GM12878 (cell line): Measurements from ENCODE around the gene KRT78. TPM values are rescaled to one million over a fixed set of nuclear protein-coding genes. Genes with fewer than 3 reads are reported as not detected.

Experiments
- ATAC-seq: fragments of 200-7000 bp; cut with Tn5 transposase; 3 replicates; pipeline ENCODE4 v1.9.1; 2020; ENCODE audit warnings: mild to moderate bottlenecking, moderate library complexity
- BruUV-seq: library from RNA; stranded (reverse); fragments of 400-500 nt; replicated peaks from 2 replicates; lab custom pipeline; 2021; lab: Mats Ljungman, UMichigan
- CTCF ChIA-PET: fragments of 300-600 bp; sonication (Branson Sonifier 250); formaldehyde crosslinking; extraction: SDS; loops from one replicate; lab custom pipeline; 2021; ENCODE audit warnings: inconsistent platforms; lab: Yijun Ruan, JAX
- POLR2A ChIA-PET: fragments of 350-600 bp; formaldehyde crosslinking; extraction: SDS; loops from one replicate; lab custom pipeline; 2021; ENCODE audit warnings: inconsistent platforms; lab: Charles Lee
- RAD21 ChIA-PET: fragments of 300-600 bp; sonication (Branson Sonifier 250); formaldehyde crosslinking; loops from one replicate; lab custom pipeline; 2023; ENCODE audit warnings: antibody characterized with exemption; ENCODE audit not compliant: unreplicated experiment; lab: Charles Lee
- SMC1A ChIA-PET: fragments of 300-600 bp; sonication (Branson Sonifier 250); formaldehyde crosslinking; loops from one replicate; lab custom pipeline; 2023; ENCODE audit not compliant: unreplicated experiment, uncharacterized antibody; lab: Charles Lee
- DNase-seq: peaks from one replicate; pipeline ENCODE4 v3.0.0-alpha.2; 2011; ENCODE audit warnings: low read depth, low spot score
- FAIRE-seq: peaks from 3 replicates; lab custom pipeline; 2011; peaks lifted over from hg19 to GRCh38; lab: Jason Lieb, UNC
- H2AFZ ChIP-seq: 2 replicates; pipeline ENCODE4 v1.6.0; 2011; ENCODE audit warnings: low read depth, low read length, control low read depth; ENCODE audit not compliant: control insufficient read depth
- H3K27ac ChIP-seq: 2 replicates; pipeline ENCODE4 v1.5.1; 2011; ENCODE audit warnings: control low read depth; ENCODE audit not compliant: control insufficient read depth, insufficient read depth
- H3K27me3 ChIP-seq, 2 experiments: replicated peaks in 1 of 2; 2 replicates each; pipeline versions ENCODE4 v1.6.0 to v1.6.1; 2011; ENCODE audit warnings: low read length in 1 of 2; ENCODE audit not compliant: control insufficient read depth in 2 of 2, insufficient read depth in 2 of 2
- H3K36me3 ChIP-seq, 2 experiments: 2 replicates each; pipeline ENCODE4 v1.5.1; 2011; ENCODE audit warnings: low read length in 1 of 2; ENCODE audit not compliant: control insufficient read depth in 2 of 2, insufficient read depth in 2 of 2
- H3K4me1 ChIP-seq: 2 replicates; pipeline ENCODE4 v1.6.1; 2011; ENCODE audit warnings: mild to moderate bottlenecking, low read length, moderate library complexity, mixed read lengths; ENCODE audit not compliant: control insufficient read depth, insufficient read depth
- H3K4me2 ChIP-seq: 2 replicates; pipeline ENCODE4 v1.6.0; 2011; ENCODE audit warnings: control low read depth; ENCODE audit not compliant: control insufficient read depth, insufficient read depth
- H3K4me3 ChIP-seq: fragments of 200-600 bp; sonication (generic); 2 replicates; pipeline ENCODE4 v1.5.1; 2016
- H3K79me2 ChIP-seq: 2 replicates; pipeline ENCODE4 v1.6.0; 2011; ENCODE audit warnings: low read length; ENCODE audit not compliant: control insufficient read depth, insufficient read depth
- H3K9ac ChIP-seq: 2 replicates; pipeline ENCODE4 v1.8.0; 2011; ENCODE audit warnings: low read length, control low read depth, mixed read lengths; ENCODE audit not compliant: control insufficient read depth, insufficient read depth
- H3K9me3 ChIP-seq: replicated peaks from 3 replicates; pipeline ENCODE4 v1.5.1; 2011; ENCODE audit warnings: mild to moderate bottlenecking, low read length; ENCODE audit not compliant: control insufficient read depth, insufficient read depth
- H4K20me1 ChIP-seq: 2 replicates; pipeline ENCODE4 v1.6.0; 2011; ENCODE audit not compliant: control insufficient read depth, insufficient read depth
- HSF1 ChIP-seq: fragments of 150-350 bp; IDR thresholded peaks from 2 replicates; pipeline ENCODE4 v1.6.1; 2014; ENCODE audit warnings: mild to moderate bottlenecking, low read depth, low read length
- PKNOX1 ChIP-seq: fragments of 450-650 bp; IDR thresholded peaks from 2 replicates; pipeline ENCODE4 v1.6.1; 2016; ENCODE audit warnings: mild to moderate bottlenecking
- POLR2AphosphoS2 ChIP-seq: IDR thresholded peaks from 2 replicates; pipeline ENCODE4 v1.6.1; 2011; ENCODE audit warnings: low read depth, mild to moderate bottlenecking, low read length, improper control_type of control experiment, moderate library complexity
- SIN3A ChIP-seq: IDR thresholded peaks from 2 replicates; pipeline ENCODE4 v1.6.1; 2012; ENCODE audit warnings: low read depth, low read length, improper control_type of control experiment
- ZBTB33 ChIP-seq: fragments of 450-650 bp; IDR thresholded peaks from 2 replicates; pipeline ENCODE4 v1.6.1; 2017; ENCODE audit warnings: mild to moderate bottlenecking
- ZNF24 ChIP-seq: fragments of 450-650 bp; IDR thresholded peaks from 2 replicates; pipeline ENCODE4 v1.6.1; 2017; ENCODE audit warnings: antibody characterized with exemption, mild to moderate bottlenecking
- whole genome bisulfite sequencing: methylation state at CpG from one replicate; pipeline ENCODE4 v1.1.6; 2016; ENCODE audit warnings: low lambda C conversion rate; ENCODE audit not compliant: insufficient replicate concordance, insufficient coverage; ENCODE audit errors: missing lambda C conversion rate; 5-methylcytosine and 5-hydroxymethylcytosine counted together
- in situ Hi-C: fragments of 300-500 bp; cut with MboI; formaldehyde crosslinking; loops from 9 replicates; pipeline ENCODE4 v1.14.3; 2018; ENCODE audit warnings: mixed read lengths
- intact Hi-C: fragments of 100-400 bp; cut with micrococcal nuclease; formaldehyde crosslinking; loops from one replicate; pipeline ENCODE4 v1.14.2; 2022; ENCODE audit not compliant: unreplicated experiment
- polyA plus RNA-seq, 11 experiments: library from polyadenylated mRNA; depleted of rRNA in 4 of 11; unstranded in 6 of 11; stranded (reverse) in 5 of 11; fragments of >200 nt; fragmentation: Nextera tagmentation in 4 of 11; fragmentation: Illumina TruSeq in 1 of 11; extraction: Ambion mirVana in 4 of 11; extraction: Trizol in 1 of 11; gene quantifications; 1 replicate in 1 of 11; 2 replicates in 10 of 11; pipeline versions ENCODE4 v1.2.1 to v1.2.3, GENCODE V29; 2011 to 2016; ENCODE audit warnings: inconsistent platforms in 2 of 11, missing spikeins in 2 of 11, low read depth in 1 of 11
- total RNA-seq, 4 experiments: library from RNA; depleted of rRNA in 3 of 4; stranded (reverse); fragments of >200 nt in 3 of 4; fragmentation: Illumina TruSeq in 1 of 4; extraction: Trizol in 1 of 4; gene quantifications; 2 replicates each; pipeline versions ENCODE4 v1.2.1 to v1.2.3, GENCODE V29; 2013 to 2021

KRT78 gene
- total and polyA plus RNA-seq, 10 of the 15 experiments (the other 5 are each of a cell fraction or from before 2014, with no cell fraction given) = 0.07 TPM; not detected in 9

- intact Hi-C loops = no loop called here
- Histone ChIP-seq H3K4me3 (no peak overlapping the region), H3K27ac (no peak overlapping the region), H3K9ac (no peak overlapping the region), H3K9me3 (no peaks in the 10 kb centered on the region), H3K4me1 (no peaks in the 10 kb centered on the region), H3K27me3 (no peaks in the 10 kb centered on the region; a peak in 2 of 4 replicates), H4K20me1 (no peaks in the 10 kb centered on the region), H2AFZ (no peak overlapping the region), H3K79me2 (no peaks in the 10 kb centered on the region), H3K4me2 (no peak overlapping the region), H3K36me3 (no peaks in the 10 kb centered on the region)
- no peak for FAIRE-seq
- no TSS peak for BruUV-seq
- ChIA-PET POLR2A (no interaction called here), CTCF (no interaction called here), RAD21 (no interaction called here), SMC1A (no interaction called here)
- no peak for DNase-seq
- ATAC-seq = no peak
- TF ChIP-seq SIN3A = no peak
- WGBS = 24% methylated on average over 5 of the region's 5 CpGs
- in situ Hi-C loops = no loop called here
Observed at GRCh38 chr12:52794479-52795331, 54.1 kb downstream of the KRT78 start.

GRCh38 chr12:52792185-52793029 lies 56.4 kb downstream of the KRT78 start:
- no TSS peak for BruUV-seq
- ChIA-PET POLR2A (no interaction called here), SMC1A (no interaction called here), CTCF (no interaction called here), RAD21 (no interaction called here)
- Histone ChIP-seq H2AFZ (no peak overlapping the region), H3K9ac (no peak overlapping the region), H3K27me3 (peaks cover 0 to 6% of the 10 kb centered on the region in 2 experiments; a peak in 3 of 4 replicates), H4K20me1 (no peaks in the 10 kb centered on the region), H3K4me1 (no peaks in the 10 kb centered on the region), H3K36me3 (no peaks in the 10 kb centered on the region), H3K4me3 (no peak overlapping the region), H3K79me2 (no peaks in the 10 kb centered on the region), H3K27ac (no peak overlapping the region), H3K9me3 (no peaks in the 10 kb centered on the region), H3K4me2 (no peak overlapping the region)
- ATAC-seq (no peak), DNase-seq (no peak), FAIRE-seq (no peak)
- TF ChIP-seq POLR2AphosphoS2 = no peak
- TF ChIP-seq ZBTB33 = no peak
- no peak for TF ChIP-seq HSF1
- no peak for TF ChIP-seq ZNF24
- no peak for TF ChIP-seq PKNOX1
- in situ Hi-C loops (no loop called here), intact Hi-C loops (no loop called here)
- WGBS = 34% methylated on average over 10 of the region's 10 CpGs
